Measurements from ENCODE around the gene GPS1. TPM values are rescaled to one million over a fixed set of nuclear protein-coding genes. Genes with fewer than 3 reads are reported as not detected.
A peak's percentile ranks its signal among the peaks of the same experiment; 100 is the strongest.

Gene GPS1
- polyA plus RNA-seq, 4 donors: 98.9 to 158 (median 137) TPM

- no peak for DNase-seq (ENCODE audit: low read depth in 4 of 4, low spot score in 2 of 4)
These were observed 37.9 kb upstream of the GPS1 start for GRCh38 chr17:82013772-82014321.

GRCh38 chr17:82014432-82014831 lies 37.3 kb upstream of the GPS1 start:
- DNase-seq (ENCODE audit: low read depth in 4 of 4, low spot score in 2 of 4): no peak

- DNase-seq (ENCODE audit: low read depth in 4 of 4, low spot score in 2 of 4): no peak
These were observed 36.8 kb upstream of the GPS1 start for GRCh38 chr17:82014971-82015310.

- no peak for DNase-seq (ENCODE audit: low read depth in 4 of 4, low spot score in 2 of 4)
These were observed 36.3 kb upstream of the GPS1 start for GRCh38 chr17:82015311-82015971.

- no peak for DNase-seq (ENCODE audit: low read depth in 4 of 4, low spot score in 2 of 4)
These were observed 35.4 kb upstream of the GPS1 start for GRCh38 chr17:82016061-82016874.

- no peak for DNase-seq (ENCODE audit: low read depth in 4 of 4, low spot score in 2 of 4)
These were observed 34.7 kb upstream of the GPS1 start for GRCh38 chr17:82016875-82017459.

GRCh38 chr17:82017612-82018151 lies 34.0 kb upstream of the GPS1 start:
- no peak for DNase-seq (ENCODE audit: low read depth in 4 of 4, low spot score in 2 of 4)

GRCh38 chr17:82018152-82018988 lies 33.3 kb upstream of the GPS1 start:
- DNase-seq (ENCODE audit: low read depth in 4 of 4, low spot score in 2 of 4): no peak

GRCh38 chr17:82018989-82019689 lies 32.6 kb upstream of the GPS1 start:
- no peak for DNase-seq (ENCODE audit: low read depth in 4 of 4, low spot score in 2 of 4)

- DNase-seq (ENCODE audit: low read depth in 4 of 4, low spot score in 2 of 4): no peak
These were observed 31.8 kb upstream of the GPS1 start for GRCh38 chr17:82019690-82020571.

- DNase-seq (ENCODE audit: low read depth in 4 of 4, low spot score in 2 of 4): no peak
These were observed 31.1 kb upstream of the GPS1 start for GRCh38 chr17:82020572-82021106.

GRCh38 chr17:82021107-82021899 lies 30.4 kb upstream of the GPS1 start:
- no peak for DNase-seq (ENCODE audit: low read depth in 4 of 4, low spot score in 2 of 4)

- DNase-seq (ENCODE audit: low read depth in 4 of 4, low spot score in 2 of 4): no peak
These were observed 29.8 kb upstream of the GPS1 start for GRCh38 chr17:82021900-82022309.

GRCh38 chr17:82022310-82022980 lies 29.3 kb upstream of the GPS1 start, which contains the start of gene CENPX:
CENPX (minus strand) TSS chr17:82022878; CDS start chr17:82022861, 17 bp downstream.
- DNase-seq (ENCODE audit: low read depth in 4 of 4, low spot score in 2 of 4): no peak

GRCh38 chr17:82022981-82023446 lies 28.7 kb upstream of the GPS1 start, which contains the start of gene LRRC45:
LRRC45 (plus strand) TSS chr17:82023305; CDS start chr17:82023644, 339 bp downstream.
- DNase-seq (ENCODE audit: low read depth in 4 of 4, low spot score in 2 of 4): peak; percentile 87 to 98 (median 98)

- no peak for DNase-seq (ENCODE audit: low read depth in 4 of 4, low spot score in 2 of 4)
These were observed 28.1 kb upstream of the GPS1 start for GRCh38 chr17:82023447-82024241.

Measured in left renal cortex interstitium (tissue), 4 donors.